GM21717 (cell line): ENCODE results near the gene NFIA.

Experiments used
- ATAC-seq: cut with Tn5 transposase; IDR thresholded peaks from one replicate; pipeline ENCODE4 v1.9.1; 2021; ENCODE audit warnings: mild to moderate bottlenecking, moderate library complexity; ENCODE audit not compliant: unreplicated experiment

The NFIA gene

GRCh38 chr1:61344696-61345095, 262.3 kb downstream of the NFIA start:
- no peak for ATAC-seq

GRCh38 chr1:61348025-61348665, 265.8 kb downstream of the NFIA start:
- ATAC-seq = no peak

- no peak for ATAC-seq
Observed at GRCh38 chr1:61352845-61353435, 270.6 kb downstream of the NFIA start.

- ATAC-seq = no peak
Observed at GRCh38 chr1:61353797-61354406, 271.5 kb downstream of the NFIA start.

GRCh38 chr1:61356016-61356415, 273.7 kb downstream of the NFIA start:
- ATAC-seq = no peak

GRCh38 chr1:61356995-61357394, 274.6 kb downstream of the NFIA start:
- ATAC-seq = no peak

GRCh38 chr1:61357539-61357938, 275.2 kb downstream of the NFIA start:
- ATAC-seq = no peak

GRCh38 chr1:61358770-61359455, 276.6 kb downstream of the NFIA start:
- ATAC-seq = no peak

GRCh38 chr1:61361931-61362330, 279.6 kb downstream of the NFIA start:
- ATAC-seq = no peak

GRCh38 chr1:61362351-61362750, 280.0 kb downstream of the NFIA start:
- no peak for ATAC-seq

- ATAC-seq = no peak
Observed at GRCh38 chr1:61368366-61368765, 286.0 kb downstream of the NFIA start.

GRCh38 chr1:61368876-61369275, 286.5 kb downstream of the NFIA start:
- ATAC-seq = no peak

GRCh38 chr1:61370177-61370912, 288.0 kb downstream of the NFIA start:
- ATAC-seq = no peak

GRCh38 chr1:61370913-61371279, 288.5 kb downstream of the NFIA start:
- ATAC-seq = no peak

- no peak for ATAC-seq
Observed at GRCh38 chr1:61372944-61373343, 290.6 kb downstream of the NFIA start.

- no peak for ATAC-seq
Observed at GRCh38 chr1:61374156-61374555, 291.8 kb downstream of the NFIA start.

GRCh38 chr1:61375082-61375880, 292.9 kb downstream of the NFIA start:
- ATAC-seq = no peak

GRCh38 chr1:61376151-61376550, 293.8 kb downstream of the NFIA start:
- no peak for ATAC-seq

- ATAC-seq = no peak
Observed at GRCh38 chr1:61377242-61377958, 295.0 kb downstream of the NFIA start.
